Stimulated activated CD4-positive, alpha-beta T cell treated with anti-CD3 and anti-CD28 coated beads, TNF-alpha, amount 100 ng/mL, for 48 hours (primary cell): ENCODE measurements around the gene ZNF519.

Experiments
- DNase-seq, 3 donors: peaks; one replicate each; pipeline ENCODE4 v3.0.0-alpha.2; 2020; ENCODE audit warnings: low read depth in 3 of 3

Gene ZNF519

DNA sequence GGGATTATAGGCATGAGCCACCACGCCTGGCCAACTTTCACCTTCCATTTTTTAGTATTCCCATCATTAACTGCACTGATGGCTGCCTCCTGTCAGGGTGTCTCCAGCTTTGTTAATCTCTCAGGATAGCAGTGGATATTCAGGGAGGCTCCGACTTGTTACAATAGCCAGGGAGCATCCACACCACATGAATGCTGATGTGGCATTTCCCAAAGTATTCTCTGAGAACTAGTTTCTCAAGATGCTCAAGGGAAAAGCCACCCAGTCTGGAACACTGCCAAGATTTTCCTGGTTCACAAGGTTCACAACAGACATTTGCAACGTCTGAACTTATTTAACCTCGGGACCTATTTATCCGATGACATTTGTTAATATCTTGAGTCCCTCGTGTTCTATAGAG, 33.8 kb downstream of the ZNF519 start:
- DNase-seq: no peak

GRCh38 chr18:14097761-14098160, 34.5 kb downstream of the ZNF519 start:
- DNase-seq: no peak

GRCh38 chr18:14093307-14093915, 38.8 kb downstream of the ZNF519 start:
- DNase-seq: no peak

GRCh38 chr18:14092625-14093306, 39.5 kb downstream of the ZNF519 start:
- no peak for DNase-seq

DNA sequence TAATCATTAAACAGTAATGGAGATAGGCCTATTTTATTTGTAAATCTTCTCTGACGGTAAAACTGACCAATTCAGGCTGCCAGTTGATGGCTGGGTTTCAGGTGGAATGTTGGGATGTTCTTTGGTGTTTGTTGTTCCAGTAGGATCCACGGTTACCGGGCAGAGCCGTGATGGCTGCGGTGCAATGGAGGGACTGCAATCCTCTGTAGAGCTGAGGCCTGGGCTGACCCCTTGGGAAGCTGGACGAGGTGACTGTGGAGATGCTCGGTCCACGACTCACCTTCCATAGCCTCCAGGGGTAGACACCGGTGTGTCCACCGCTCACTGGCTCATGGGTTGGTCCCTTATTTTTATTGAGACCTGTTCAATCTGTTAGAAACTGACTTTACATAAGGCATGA, 42.5 kb downstream of the ZNF519 start:
- no peak for DNase-seq

GRCh38 chr18:14089191-14089590, 43.0 kb downstream of the ZNF519 start:
- no peak for DNase-seq

DNA sequence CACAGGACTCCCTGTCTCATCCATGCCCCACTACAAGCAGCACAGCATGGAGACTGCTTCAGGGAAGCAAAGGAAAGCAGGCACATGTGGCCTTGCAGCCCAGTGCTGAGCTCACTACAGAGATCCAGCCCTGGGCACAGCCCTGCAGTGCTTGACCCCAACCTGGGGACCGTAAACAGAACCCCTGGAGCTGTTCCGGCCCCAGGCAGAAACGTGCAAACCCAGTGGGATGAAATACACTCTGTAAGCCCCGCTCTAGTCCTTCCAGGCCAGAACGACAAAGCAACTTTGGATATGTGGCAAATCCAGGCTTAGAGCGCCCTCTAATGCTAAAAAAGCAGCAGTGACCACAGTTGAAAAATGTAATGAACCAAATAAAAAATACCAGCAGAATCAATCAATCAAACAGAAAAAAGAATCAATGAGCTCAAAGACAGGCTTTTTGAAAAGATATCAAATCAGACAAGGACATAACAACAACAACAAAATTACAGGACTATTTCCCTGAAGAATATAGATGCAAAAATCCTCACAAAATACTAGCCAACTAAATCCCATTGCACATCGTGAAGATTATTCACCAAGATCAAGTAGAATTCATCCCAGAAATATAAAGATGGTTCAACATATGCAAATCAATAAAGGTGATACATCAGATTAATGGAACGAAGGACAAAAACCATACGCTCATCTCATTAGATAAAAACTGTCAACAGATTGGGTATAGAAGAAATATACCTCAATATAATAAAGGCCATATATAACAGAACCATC, 45.6 kb downstream of the ZNF519 start:
- no peak for DNase-seq

- DNase-seq: no peak
Measured at GRCh38 chr18:14085770-14086457, 46.3 kb downstream of the ZNF519 start.

DNA sequence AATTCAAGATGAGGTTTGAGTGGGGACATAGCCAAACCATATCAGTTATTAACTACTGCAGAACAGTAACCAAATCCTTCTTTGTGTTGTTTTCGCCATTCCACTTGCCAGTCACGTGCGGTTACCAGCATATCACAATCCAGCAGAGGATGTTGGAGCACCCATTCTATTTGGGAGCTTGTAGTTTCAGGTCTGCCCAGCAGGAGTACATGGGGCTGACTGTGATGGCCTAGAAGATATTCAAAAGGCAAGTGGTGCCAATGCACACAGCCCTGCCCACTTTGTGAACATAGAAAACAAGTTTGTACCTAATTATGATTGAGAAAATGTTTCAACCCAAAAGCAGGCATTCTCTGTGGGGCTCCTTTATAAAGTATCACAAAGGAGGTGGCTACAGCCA, 57.0 kb downstream of the ZNF519 start:
- DNase-seq: no peak

- no peak for DNase-seq
Measured at GRCh38 chr18:14074187-14074586, 58.0 kb downstream of the ZNF519 start.

GRCh38 chr18:14053661-14054060, 78.6 kb downstream of the ZNF519 start:
- no peak for DNase-seq
